K562 (cell line): ENCODE measurements around the gene UBXN1. TPM values are rescaled to one million over a fixed set of nuclear protein-coding genes. Genes with fewer than 3 reads are reported as not detected.

Experiments
- ATAC-seq: fragments of 200-7000 bp; cut with Tn5 transposase; 3 replicates; pipeline ENCODE4 v1.9.1; 2020; ENCODE audit warnings: moderate library complexity
- BruUV-seq: library from RNA; stranded (reverse); fragments of 400-500 nt; replicated peaks from 2 replicates; lab custom pipeline; 2021; lab: Mats Ljungman, UMichigan
- CTCF ChIA-PET: fragments of 300-600 bp; formaldehyde crosslinking; extraction: SDS; loops from one replicate; lab custom pipeline; 2021; ENCODE audit warnings: low intra/inter-chr PET ratio; lab: Yijun Ruan, JAX
- POLR2A ChIA-PET: fragments of 300-600, 350-650 bp; sonication (Branson Sonifier 250); formaldehyde crosslinking; extraction: SDS; loops from one replicate; lab custom pipeline; 2021; ENCODE audit warnings: antibody characterized with exemption, inconsistent platforms; lab: Yijun Ruan, JAX
- DNase-seq, 4 experiments: peaks; one replicate each; pipeline versions ENCODE4 v3.0.0 to v3.0.0-alpha.2; 2011 to 2018; ENCODE audit warnings: low spot score in 3 of 4, mixed read lengths in 3 of 4; ENCODE audit errors: extremely low read depth in 1 of 4
- FAIRE-seq: peaks from 2 replicates; lab custom pipeline; 2011; peaks lifted over from hg19 to GRCh38; lab: Jason Lieb, UNC
- H2AFZ ChIP-seq: 2 replicates; pipeline ENCODE4 v1.6.0; 2011; ENCODE audit warnings: low read depth, low read length, control low read depth, inconsistent platforms
- H3K27ac ChIP-seq: fragments of 200-600 bp; 3 replicates; pipeline ENCODE4 v1.8.0; 2011; ENCODE audit warnings: low read depth, mild to moderate bottlenecking, control low read depth, inconsistent platforms, low read length, moderate library complexity, mixed read lengths; ENCODE audit errors: extremely low read depth
- H3K27me3 ChIP-seq, 2 experiments: fragments of 300-600 bp in 1 of 2; 2 replicates in 1 of 2; 3 replicates in 1 of 2; pipeline versions ENCODE4 v1.6.0 to v1.8.0; 2011; ENCODE audit warnings: inconsistent platforms in 2 of 2, low read length in 2 of 2, mild to moderate bottlenecking in 1 of 2, mixed read lengths in 1 of 2, moderate library complexity in 1 of 2; ENCODE audit not compliant: control insufficient read depth in 2 of 2, insufficient read depth in 2 of 2
- H3K36me3 ChIP-seq: fragments of 300-600 bp; 3 replicates; pipeline ENCODE4 v1.8.0; 2011; ENCODE audit warnings: mild to moderate bottlenecking, low read length, inconsistent platforms; ENCODE audit not compliant: control insufficient read depth, insufficient read depth
- H3K4me1 ChIP-seq, 2 experiments: fragments of 200-600 bp in 1 of 2; replicated peaks in 1 of 2; 2 replicates in 1 of 2; 3 replicates in 1 of 2; pipeline versions ENCODE4 v1.5.1 to v1.8.0; 2011; ENCODE audit warnings: inconsistent platforms in 2 of 2, low read length in 2 of 2, mild to moderate bottlenecking in 1 of 2, mixed read lengths in 1 of 2, moderate library complexity in 1 of 2; ENCODE audit not compliant: control insufficient read depth in 2 of 2, insufficient read depth in 2 of 2
- H3K4me2 ChIP-seq: 2 replicates; pipeline ENCODE4 v1.6.1; 2011; ENCODE audit warnings: low read length, control low read depth, inconsistent platforms, mixed read lengths; ENCODE audit not compliant: insufficient read depth
- H3K4me3 ChIP-seq: fragments of 200-600 bp; sonication (generic), shearing (Covaris generic); 2 replicates; pipeline ENCODE4 v1.5.1; 2016; ENCODE audit warnings: control low read depth, inconsistent platforms
- H3K79me2 ChIP-seq: fragments of 200-600 bp; 3 replicates; pipeline ENCODE4 v1.8.0; 2011; ENCODE audit warnings: low read length, inconsistent platforms; ENCODE audit not compliant: control insufficient read depth, insufficient read depth
- H3K9ac ChIP-seq, 2 experiments: 2 replicates each; pipeline versions ENCODE4 v1.6.0 to v1.6.1; 2011; ENCODE audit warnings: low read depth in 2 of 2, low read length in 2 of 2, control low read depth in 1 of 2, inconsistent platforms in 1 of 2, mild to moderate bottlenecking in 1 of 2, mixed read lengths in 1 of 2; ENCODE audit not compliant: insufficient read depth in 1 of 2
- H3K9me1 ChIP-seq: one replicate; pipeline ENCODE4 v1.6.0; 2011; ENCODE audit warnings: inconsistent platforms, mild to moderate bottlenecking, low read length, moderate library complexity; ENCODE audit not compliant: control insufficient read depth, insufficient read depth
- H3K9me3 ChIP-seq: replicated peaks from 2 replicates; pipeline ENCODE4 v1.5.1; 2011; ENCODE audit warnings: low read depth, low read length, inconsistent platforms; ENCODE audit not compliant: control insufficient read depth, insufficient read depth
- H4K20me1 ChIP-seq: replicated peaks from 2 replicates; pipeline ENCODE4 v1.6.1; 2011; ENCODE audit warnings: low read length, inconsistent platforms, mixed read lengths; ENCODE audit not compliant: control insufficient read depth, insufficient read depth
- KAT8 ChIP-seq: fragments of 450-650 bp; IDR thresholded peaks from 2 replicates; pipeline ENCODE4 v1.6.1; 2016; ENCODE audit warnings: low read depth, mild to moderate bottlenecking
- NFRKB ChIP-seq: fragments of 450-650 bp; IDR thresholded peaks from 2 replicates; pipeline ENCODE4 v1.6.1; 2016; ENCODE audit warnings: low read depth
- POLR3A ChIP-seq: IDR thresholded peaks from 2 replicates; pipeline ENCODE4 v1.6.1; 2011; ENCODE audit warnings: borderline replicate concordance, mild to moderate bottlenecking, moderate library complexity; ENCODE audit not compliant: insufficient read length, insufficient read depth; ENCODE audit errors: extremely low read depth
- PYGO2 ChIP-seq: fragments of 450-650 bp; IDR thresholded peaks from 2 replicates; pipeline ENCODE4 v1.6.1; 2016; ENCODE audit warnings: mild to moderate bottlenecking, missing genetic modification characterization, moderate library complexity, missing compliant biosample characterization
- RFX5 ChIP-seq: IDR thresholded peaks from 2 replicates; pipeline ENCODE4 v1.6.1; 2011; ENCODE audit warnings: low read depth, mild to moderate bottlenecking, improper control_type of control experiment, low read length
- SRSF7 ChIP-seq: fragments of 200-400 bp; formaldehyde crosslinking; optimal IDR thresholded peaks from 2 replicates; pipeline ENCODE3; 2017; ENCODE audit warnings: mild to moderate bottlenecking, low read depth, low read length
- TFAM ChIP-seq: fragments of 250-450 bp; sonication (Bioruptor Pico); conservative IDR thresholded peaks from 2 replicates; pipeline ENCODE4 v1.5.0; 2021; ENCODE audit warnings: mild to moderate bottlenecking, moderate library complexity
- TOE1 ChIP-seq, 2 experiments: fragments of 450-650 bp in 1 of 2; sonication (generic) in 1 of 2; formaldehyde crosslinking in 1 of 2; IDR thresholded peaks; 2 replicates each; pipeline versions ENCODE4 v1.7.1 to v1.8.0; 2016 to 2022; ENCODE audit warnings: borderline replicate concordance in 2 of 2, mild to moderate bottlenecking in 2 of 2, antibody characterized with exemption in 1 of 2, inconsistent platforms in 1 of 2, low read depth in 1 of 2, missing genetic modification reagents in 1 of 2, moderate library complexity in 1 of 2
- WGBS: fragments of 100-300 bp; shearing (Covaris generic); methylation state at CpG from one replicate; pipeline ENCODE4 v1.1.6; 2016; ENCODE audit warnings: low coverage, mixed read lengths; ENCODE audit not compliant: insufficient coverage; ENCODE audit errors: missing lambda C conversion rate; 5-methylcytosine and 5-hydroxymethylcytosine counted together
- in situ Hi-C: fragments of 300-500 bp; cut with MboI; formaldehyde crosslinking; loops from 4 replicates; pipeline ENCODE4 v1.15.0; 2018; ENCODE audit warnings: inconsistent platforms, mixed read lengths
- intact Hi-C: fragments of 100-400 bp; cut with micrococcal nuclease; formaldehyde crosslinking; loops from 2 replicates; pipeline ENCODE4 v1.14.2; 2022
- polyA plus RNA-seq, 8 experiments: library from polyadenylated mRNA; depleted of rRNA in 4 of 8; stranded (reverse) in 5 of 8; unstranded in 3 of 8; fragments of >200 nt; fragmentation: Nextera tagmentation in 2 of 8; fragmentation: Illumina TruSeq in 1 of 8; extraction: Ambion mirVana in 2 of 8; extraction: Trizol in 1 of 8; gene quantifications; 2 replicates each; pipeline versions ENCODE4 v1.2.1 to v1.2.3, GENCODE V29; 2011 to 2014; ENCODE audit warnings: inconsistent platforms in 1 of 8, missing spikeins in 1 of 8
- total RNA-seq, 7 experiments: library from RNA; depleted of rRNA in 6 of 7; stranded (reverse); fragments of >200 nt in 6 of 7; fragmentation: Illumina TruSeq in 2 of 7; extraction: Trizol in 2 of 7; gene quantifications; 2 replicates each; pipeline versions ENCODE4 v1.2.1 to v1.2.3, GENCODE V29; 2011 to 2021; ENCODE audit warnings: low replicate concordance in 1 of 7
- TF ChIP-seq, protein P1 (sequence below): fragments of 450-650 bp; IDR thresholded peaks from 2 replicates; pipeline ENCODE4 v1.6.1; 2014; ENCODE audit warnings: low read depth, mild to moderate bottlenecking, moderate library complexity, borderline replicate concordance
- TF ChIP-seq, protein P2 (sequence below): fragments of 450-650 bp; IDR thresholded peaks from 2 replicates; pipeline ENCODE4 v1.6.1; 2017; ENCODE audit warnings: antibody characterized with exemption
- TF ChIP-seq, protein P3 (sequence below): sonication (generic); formaldehyde crosslinking; IDR thresholded peaks from 2 replicates; pipeline ENCODE4 v1.8.0; 2022; ENCODE audit warnings: mild to moderate bottlenecking, missing genetic modification reagents
- TF ChIP-seq, protein P4 (sequence below): fragments of 250-450 bp; sonication (Bioruptor Pico); IDR thresholded peaks from 2 replicates; pipeline ENCODE4 v1.4.0; 2020; ENCODE audit warnings: borderline replicate concordance

Gene UBXN1
- total and polyA plus RNA-seq, 9 of the 15 experiments (the other 6 are each of a cell fraction or from before 2014, with no cell fraction given): 4.8 to 263 (median 99.7) TPM

DNA sequence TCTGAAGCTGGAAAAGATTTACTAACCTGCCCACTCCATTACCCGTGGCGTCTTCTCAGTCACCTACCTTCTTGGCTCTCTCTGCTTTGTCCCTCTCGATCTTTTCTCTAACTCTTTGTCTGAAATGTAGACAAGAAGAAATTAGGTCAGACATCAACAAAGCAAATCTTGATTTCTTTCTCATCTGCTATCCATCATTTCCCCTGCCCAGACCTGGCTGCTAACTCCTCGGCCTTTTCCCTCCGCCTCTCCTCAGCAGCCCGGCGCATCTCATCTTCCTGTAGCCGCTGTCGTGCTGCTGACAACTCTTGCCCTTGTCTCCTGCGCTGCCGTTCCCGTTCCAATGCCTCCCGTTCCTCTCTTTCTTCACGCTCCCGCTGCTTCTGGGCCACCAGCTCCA, 1.2 kb downstream of the UBXN1 start:
- H3K36me3 ChIP-seq: peaks cover 50% of the 10 kb centered on the region
- H3K27me3 ChIP-seq: no peaks in the 10 kb centered on the region
- H3K9me3 ChIP-seq: no peaks in the 10 kb centered on the region
- peaks cover 37 to 51% of the 10 kb centered on the region in 2 experiments; a peak in 4 of 5 replicates for H3K4me1 ChIP-seq
- CTCF ChIA-PET: no interaction called here
- in situ Hi-C loops (no loop called here), intact Hi-C loops (no loop called here)
- FAIRE-seq: no peak
- peak overlapping the region; percentile 83 for H3K4me2 ChIP-seq
- peak overlapping the region; percentile 81 for H3K4me3 ChIP-seq
- no peak overlapping the region for H2AFZ ChIP-seq
- H3K27ac ChIP-seq: peak overlapping the region; percentile 80; the same call in 2 of the 3 replicates
- no peaks in the 10 kb centered on the region for H3K9me1 ChIP-seq
- 20% methylated on average over 14 of the region's 15 CpGs for WGBS
- POLR2A ChIA-PET: interaction anchor here (0.6 to 5.4 kb wide), 7 partner anchors 11 to 179 kb away, joined by 3 to 57 read pairs (median 4); partner anchors contain the start of genes BSCL2, C11orf98, CSKMT and GNG3
- peaks cover 52% of the 10 kb centered on the region for H3K79me2 ChIP-seq
- DNase-seq: no peak
- peak overlapping the region; percentile 85 to 99 for H3K9ac ChIP-seq
- no peaks in the 10 kb centered on the region for H4K20me1 ChIP-seq
- no TSS peak for BruUV-seq
- no peak for ATAC-seq
- TF ChIP-seq PYGO2 (tag) (no peak), NFRKB (no peak), RFX5 (no peak), SRSF7 (no peak), KAT8 (no peak), POLR3A (no peak), TFAM (no peak), TOE1 (IDR thresholded peaks at IDR 0.05; ENCODE audit: borderline replicate concordance) (no peak), TOE1 (CRISPR knock-in tag; IDR thresholded peaks at IDR 0.05; ENCODE audit: borderline replicate concordance, low read depth) (no peak)
- TF ChIP-seq, protein P1, sequence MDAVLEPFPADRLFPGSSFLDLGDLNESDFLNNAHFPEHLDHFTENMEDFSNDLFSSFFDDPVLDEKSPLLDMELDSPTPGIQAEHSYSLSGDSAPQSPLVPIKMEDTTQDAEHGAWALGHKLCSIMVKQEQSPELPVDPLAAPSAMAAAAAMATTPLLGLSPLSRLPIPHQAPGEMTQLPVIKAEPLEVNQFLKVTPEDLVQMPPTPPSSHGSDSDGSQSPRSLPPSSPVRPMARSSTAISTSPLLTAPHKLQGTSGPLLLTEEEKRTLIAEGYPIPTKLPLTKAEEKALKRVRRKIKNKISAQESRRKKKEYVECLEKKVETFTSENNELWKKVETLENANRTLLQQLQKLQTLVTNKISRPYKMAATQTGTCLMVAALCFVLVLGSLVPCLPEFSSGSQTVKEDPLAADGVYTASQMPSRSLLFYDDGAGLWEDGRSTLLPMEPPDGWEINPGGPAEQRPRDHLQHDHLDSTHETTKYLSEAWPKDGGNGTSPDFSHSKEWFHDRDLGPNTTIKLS: no peak
- TF ChIP-seq, protein P2, sequence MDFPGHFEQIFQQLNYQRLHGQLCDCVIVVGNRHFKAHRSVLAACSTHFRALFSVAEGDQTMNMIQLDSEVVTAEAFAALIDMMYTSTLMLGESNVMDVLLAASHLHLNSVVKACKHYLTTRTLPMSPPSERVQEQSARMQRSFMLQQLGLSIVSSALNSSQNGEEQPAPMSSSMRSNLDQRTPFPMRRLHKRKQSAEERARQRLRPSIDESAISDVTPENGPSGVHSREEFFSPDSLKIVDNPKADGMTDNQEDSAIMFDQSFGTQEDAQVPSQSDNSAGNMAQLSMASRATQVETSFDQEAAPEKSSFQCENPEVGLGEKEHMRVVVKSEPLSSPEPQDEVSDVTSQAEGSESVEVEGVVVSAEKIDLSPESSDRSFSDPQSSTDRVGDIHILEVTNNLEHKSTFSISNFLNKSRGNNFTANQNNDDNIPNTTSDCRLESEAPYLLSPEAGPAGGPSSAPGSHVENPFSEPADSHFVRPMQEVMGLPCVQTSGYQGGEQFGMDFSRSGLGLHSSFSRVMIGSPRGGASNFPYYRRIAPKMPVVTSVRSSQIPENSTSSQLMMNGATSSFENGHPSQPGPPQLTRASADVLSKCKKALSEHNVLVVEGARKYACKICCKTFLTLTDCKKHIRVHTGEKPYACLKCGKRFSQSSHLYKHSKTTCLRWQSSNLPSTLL: no peak
- TF ChIP-seq, protein P3, sequence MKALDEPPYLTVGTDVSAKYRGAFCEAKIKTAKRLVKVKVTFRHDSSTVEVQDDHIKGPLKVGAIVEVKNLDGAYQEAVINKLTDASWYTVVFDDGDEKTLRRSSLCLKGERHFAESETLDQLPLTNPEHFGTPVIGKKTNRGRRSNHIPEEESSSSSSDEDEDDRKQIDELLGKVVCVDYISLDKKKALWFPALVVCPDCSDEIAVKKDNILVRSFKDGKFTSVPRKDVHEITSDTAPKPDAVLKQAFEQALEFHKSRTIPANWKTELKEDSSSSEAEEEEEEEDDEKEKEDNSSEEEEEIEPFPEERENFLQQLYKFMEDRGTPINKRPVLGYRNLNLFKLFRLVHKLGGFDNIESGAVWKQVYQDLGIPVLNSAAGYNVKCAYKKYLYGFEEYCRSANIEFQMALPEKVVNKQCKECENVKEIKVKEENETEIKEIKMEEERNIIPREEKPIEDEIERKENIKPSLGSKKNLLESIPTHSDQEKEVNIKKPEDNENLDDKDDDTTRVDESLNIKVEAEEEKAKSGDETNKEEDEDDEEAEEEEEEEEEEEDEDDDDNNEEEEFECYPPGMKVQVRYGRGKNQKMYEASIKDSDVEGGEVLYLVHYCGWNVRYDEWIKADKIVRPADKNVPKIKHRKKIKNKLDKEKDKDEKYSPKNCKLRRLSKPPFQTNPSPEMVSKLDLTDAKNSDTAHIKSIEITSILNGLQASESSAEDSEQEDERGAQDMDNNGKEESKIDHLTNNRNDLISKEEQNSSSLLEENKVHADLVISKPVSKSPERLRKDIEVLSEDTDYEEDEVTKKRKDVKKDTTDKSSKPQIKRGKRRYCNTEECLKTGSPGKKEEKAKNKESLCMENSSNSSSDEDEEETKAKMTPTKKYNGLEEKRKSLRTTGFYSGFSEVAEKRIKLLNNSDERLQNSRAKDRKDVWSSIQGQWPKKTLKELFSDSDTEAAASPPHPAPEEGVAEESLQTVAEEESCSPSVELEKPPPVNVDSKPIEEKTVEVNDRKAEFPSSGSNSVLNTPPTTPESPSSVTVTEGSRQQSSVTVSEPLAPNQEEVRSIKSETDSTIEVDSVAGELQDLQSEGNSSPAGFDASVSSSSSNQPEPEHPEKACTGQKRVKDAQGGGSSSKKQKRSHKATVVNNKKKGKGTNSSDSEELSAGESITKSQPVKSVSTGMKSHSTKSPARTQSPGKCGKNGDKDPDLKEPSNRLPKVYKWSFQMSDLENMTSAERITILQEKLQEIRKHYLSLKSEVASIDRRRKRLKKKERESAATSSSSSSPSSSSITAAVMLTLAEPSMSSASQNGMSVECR (CRISPR knock-in tag): no peak
- TF ChIP-seq, protein P4, sequence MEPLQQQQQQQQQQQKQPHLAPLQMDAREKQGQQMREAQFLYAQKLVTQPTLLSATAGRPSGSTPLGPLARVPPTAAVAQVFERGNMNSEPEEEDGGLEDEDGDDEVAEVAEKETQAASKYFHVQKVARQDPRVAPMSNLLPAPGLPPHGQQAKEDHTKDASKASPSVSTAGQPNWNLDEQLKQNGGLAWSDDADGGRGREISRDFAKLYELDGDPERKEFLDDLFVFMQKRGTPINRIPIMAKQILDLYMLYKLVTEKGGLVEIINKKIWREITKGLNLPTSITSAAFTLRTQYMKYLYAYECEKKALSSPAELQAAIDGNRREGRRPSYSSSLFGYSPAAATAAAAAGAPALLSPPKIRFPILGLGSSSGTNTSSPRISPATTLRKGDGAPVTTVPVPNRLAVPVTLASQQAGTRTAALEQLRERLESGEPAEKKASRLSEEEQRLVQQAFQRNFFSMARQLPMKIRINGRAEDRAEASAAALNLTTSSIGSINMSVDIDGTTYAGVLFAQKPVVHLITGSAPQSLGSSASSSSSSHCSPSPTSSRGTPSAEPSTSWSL (CRISPR knock-in tag): no peak
